Astrocyte (in vitro differentiated cells and primary cell): ENCODE results near the gene CTTNBP2. TPM values are rescaled to one million over a fixed set of nuclear protein-coding genes. Genes with fewer than 3 reads are reported as not detected.

Experiments
- DNase-seq: peaks from one replicate; pipeline ENCODE4 v3.0.0-alpha.2; 2010; ENCODE audit warnings: low read depth
- FAIRE-seq: peaks from 2 replicates; lab custom pipeline; 2011; peaks lifted over from hg19 to GRCh38; lab: Jason Lieb, UNC
- H2AFZ ChIP-seq: 2 replicates; pipeline ENCODE4 v1.6.0; 2012; ENCODE audit warnings: low read depth, low read length, inconsistent platforms
- H3K27ac ChIP-seq: 2 replicates; pipeline ENCODE4 v1.5.1; 2011; ENCODE audit warnings: low read depth, low read length, inconsistent platforms
- H3K27me3 ChIP-seq: 2 replicates; pipeline ENCODE4 v1.6.0; 2011; ENCODE audit warnings: low read length, inconsistent platforms; ENCODE audit not compliant: insufficient read depth
- H3K36me3 ChIP-seq: 2 replicates; pipeline ENCODE4 v1.5.1; 2011; ENCODE audit warnings: low read length, inconsistent platforms; ENCODE audit not compliant: insufficient read depth
- H3K4me1 ChIP-seq: 2 replicates; pipeline ENCODE4 v1.5.1; 2011; ENCODE audit warnings: low read length, inconsistent platforms; ENCODE audit not compliant: insufficient read depth
- H3K4me2 ChIP-seq: 2 replicates; pipeline ENCODE4 v1.6.0; 2012; ENCODE audit warnings: low read length, inconsistent platforms
- H3K4me3 ChIP-seq: 2 replicates; pipeline ENCODE4 v1.5.1; 2011; ENCODE audit warnings: low read depth, mild to moderate bottlenecking, low read length, inconsistent platforms; ENCODE audit not compliant: insufficient read depth
- H3K79me2 ChIP-seq: 2 replicates; pipeline ENCODE4 v1.6.0; 2012; ENCODE audit warnings: mild to moderate bottlenecking, low read length, inconsistent platforms; ENCODE audit not compliant: insufficient read depth
- H3K9ac ChIP-seq: 2 replicates; pipeline ENCODE4 v1.6.0; 2012; ENCODE audit warnings: mild to moderate bottlenecking, low read length, inconsistent platforms
- H3K9me3 ChIP-seq: 2 replicates; pipeline ENCODE4 v1.5.1; 2012; ENCODE audit warnings: low read depth, mild to moderate bottlenecking, low read length, inconsistent platforms; ENCODE audit not compliant: insufficient read depth
- H4K20me1 ChIP-seq: 2 replicates; pipeline ENCODE4 v1.6.0; 2012; ENCODE audit warnings: low read length, inconsistent platforms; ENCODE audit not compliant: insufficient read depth
- H3K27ac Mint-ChIP-seq: one replicate; pipeline ENCODE4 v1.8.0; 2021; ENCODE audit warnings: mild to moderate bottlenecking, mixed read lengths; ENCODE audit not compliant: unreplicated experiment
- H3K27me3 Mint-ChIP-seq: one replicate; pipeline ENCODE4 v1.8.0; 2021; ENCODE audit warnings: low read depth, mixed read lengths; ENCODE audit not compliant: unreplicated experiment
- H3K36me3 Mint-ChIP-seq: one replicate; pipeline ENCODE4 v1.8.0; 2021; ENCODE audit warnings: low read depth, mixed read lengths; ENCODE audit not compliant: unreplicated experiment
- H3K4me1 Mint-ChIP-seq: one replicate; pipeline ENCODE4 v1.8.0; 2021; ENCODE audit warnings: low read depth, mixed read lengths; ENCODE audit not compliant: unreplicated experiment
- H3K4me3 Mint-ChIP-seq: one replicate; pipeline ENCODE4 v1.8.0; 2021; ENCODE audit warnings: mild to moderate bottlenecking, moderate library complexity, mixed read lengths; ENCODE audit not compliant: unreplicated experiment
- H3K9me3 Mint-ChIP-seq: one replicate; pipeline ENCODE4 v1.8.0; 2021; ENCODE audit warnings: mild to moderate bottlenecking, mixed read lengths; ENCODE audit not compliant: unreplicated experiment
- EZH2 ChIP-seq: IDR thresholded peaks from 2 replicates; pipeline ENCODE4 v1.6.1; 2012; ENCODE audit warnings: mild to moderate bottlenecking, low read length, inconsistent platforms; ENCODE audit not compliant: insufficient read depth
- total RNA-seq: library from RNA; stranded (reverse); gene quantifications from 2 replicates; pipeline ENCODE4 v1.2.1, GENCODE V29; 2021
- TF ChIP-seq, protein P1 (sequence below): IDR thresholded peaks from 2 replicates; pipeline ENCODE4 v1.5.1; 2011; ENCODE audit warnings: low read depth, mild to moderate bottlenecking, inconsistent platforms, low read length, moderate library complexity; ENCODE audit not compliant: insufficient read depth

The CTTNBP2 gene
- total RNA-seq, 1 donor from 2014 or later = 4.9 TPM

- Histone ChIP-seq H3K27me3 (no peaks in the 10 kb centered on the region), H2AFZ (no peak overlapping the region), H3K4me3 (no peak overlapping the region), H3K36me3 (no peaks in the 10 kb centered on the region), H3K9ac (no peak overlapping the region), H3K4me2 (no peak overlapping the region), H3K9me3 (no peaks in the 10 kb centered on the region), H3K27ac (no peak overlapping the region), H4K20me1 (no peaks in the 10 kb centered on the region), H3K79me2 (no peaks in the 10 kb centered on the region), H3K4me1 (no peaks in the 10 kb centered on the region)
- FAIRE-seq (no peak), DNase-seq (no peak)
- no peaks in the 10 kb centered on the region for H3K27me3 Mint-ChIP-seq
- no peaks in the 10 kb centered on the region for H3K36me3 Mint-ChIP-seq
- H3K27ac Mint-ChIP-seq = no peak overlapping the region
- no peak overlapping the region for H3K4me3 Mint-ChIP-seq
- no peak for TF ChIP-seq EZH2
- TF ChIP-seq, protein P1, sequence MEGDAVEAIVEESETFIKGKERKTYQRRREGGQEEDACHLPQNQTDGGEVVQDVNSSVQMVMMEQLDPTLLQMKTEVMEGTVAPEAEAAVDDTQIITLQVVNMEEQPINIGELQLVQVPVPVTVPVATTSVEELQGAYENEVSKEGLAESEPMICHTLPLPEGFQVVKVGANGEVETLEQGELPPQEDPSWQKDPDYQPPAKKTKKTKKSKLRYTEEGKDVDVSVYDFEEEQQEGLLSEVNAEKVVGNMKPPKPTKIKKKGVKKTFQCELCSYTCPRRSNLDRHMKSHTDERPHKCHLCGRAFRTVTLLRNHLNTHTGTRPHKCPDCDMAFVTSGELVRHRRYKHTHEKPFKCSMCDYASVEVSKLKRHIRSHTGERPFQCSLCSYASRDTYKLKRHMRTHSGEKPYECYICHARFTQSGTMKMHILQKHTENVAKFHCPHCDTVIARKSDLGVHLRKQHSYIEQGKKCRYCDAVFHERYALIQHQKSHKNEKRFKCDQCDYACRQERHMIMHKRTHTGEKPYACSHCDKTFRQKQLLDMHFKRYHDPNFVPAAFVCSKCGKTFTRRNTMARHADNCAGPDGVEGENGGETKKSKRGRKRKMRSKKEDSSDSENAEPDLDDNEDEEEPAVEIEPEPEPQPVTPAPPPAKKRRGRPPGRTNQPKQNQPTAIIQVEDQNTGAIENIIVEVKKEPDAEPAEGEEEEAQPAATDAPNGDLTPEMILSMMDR = no peak
- H3K9me3 Mint-ChIP-seq = peaks cover 1% of the 10 kb centered on the region
- H3K4me1 Mint-ChIP-seq = no peaks in the 10 kb centered on the region
Observed at GRCh38 chr7:117895276-117895675, 22.0 kb upstream of the CTTNBP2 start.

- no peak overlapping the region for H3K27ac Mint-ChIP-seq
- no peaks in the 10 kb centered on the region for H3K27me3 ChIP-seq
- no peaks in the 10 kb centered on the region for H3K36me3 ChIP-seq
- H3K4me1 Mint-ChIP-seq = no peaks in the 10 kb centered on the region
- H2AFZ ChIP-seq = no peak overlapping the region
- no peak for TF ChIP-seq EZH2
- TF ChIP-seq, protein P1 = no peak
- H3K4me3 Mint-ChIP-seq = no peak overlapping the region
- FAIRE-seq (no peak), DNase-seq (no peak)
- no peak overlapping the region for H3K4me3 ChIP-seq
- no peaks in the 10 kb centered on the region for H3K4me1 ChIP-seq
- no peak overlapping the region for H3K27ac ChIP-seq
- H4K20me1 ChIP-seq = no peaks in the 10 kb centered on the region
- no peak overlapping the region for H3K4me2 ChIP-seq
- no peaks in the 10 kb centered on the region for H3K27me3 Mint-ChIP-seq
- no peaks in the 10 kb centered on the region for H3K9me3 ChIP-seq
- H3K9ac ChIP-seq = no peak overlapping the region
- peaks cover 1% of the 10 kb centered on the region for H3K9me3 Mint-ChIP-seq
- H3K36me3 Mint-ChIP-seq = no peaks in the 10 kb centered on the region
- no peaks in the 10 kb centered on the region for H3K79me2 ChIP-seq
Observed at GRCh38 chr7:117894037-117894436, 20.8 kb upstream of the CTTNBP2 start.

GRCh38 chr7:117892821-117893220, 19.6 kb upstream of the CTTNBP2 start:
- no peak for FAIRE-seq

More at GRCh38 chr7:117892821-117893220, 19.6 kb upstream of the CTTNBP2 start:
- Histone ChIP-seq H3K4me3 (no peak overlapping the region), H3K9me3 (no peaks in the 10 kb centered on the region), H3K36me3 (no peaks in the 10 kb centered on the region), H3K27ac (no peak overlapping the region), H3K9ac (no peak overlapping the region), H3K4me2 (no peak overlapping the region), H2AFZ (no peak overlapping the region), H3K27me3 (no peaks in the 10 kb centered on the region), H3K4me1 (no peaks in the 10 kb centered on the region), H4K20me1 (no peaks in the 10 kb centered on the region), H3K79me2 (no peaks in the 10 kb centered on the region)
- TF ChIP-seq, protein P1 = no peak
- no peak for TF ChIP-seq EZH2
- H3K9me3 Mint-ChIP-seq = peaks cover 1% of the 10 kb centered on the region
- no peaks in the 10 kb centered on the region for H3K4me1 Mint-ChIP-seq
- no peak for DNase-seq
- no peaks in the 10 kb centered on the region for H3K36me3 Mint-ChIP-seq
- no peaks in the 10 kb centered on the region for H3K27me3 Mint-ChIP-seq
- H3K27ac Mint-ChIP-seq = no peak overlapping the region
- no peak overlapping the region for H3K4me3 Mint-ChIP-seq
